Calu3 (cell line): ENCODE measurements around the gene FGF14. TPM values are rescaled to one million over a fixed set of nuclear protein-coding genes. Genes with fewer than 3 reads are reported as not detected.

Experiments used
- BruUV-seq: library from RNA; stranded (reverse); fragments of 400-500 nt; replicated peaks from 2 replicates; lab custom pipeline; 2021; lab: Mats Ljungman, UMichigan
- CTCF ChIA-PET: fragments of 300-600 bp; sonication (Branson Sonifier 250); formaldehyde crosslinking; loops from one replicate; lab custom pipeline; 2022; ENCODE audit warnings: antibody characterized with exemption; lab: Charles Lee
- DNase-seq: peaks from one replicate; pipeline ENCODE4 v3.0.0; 2022
- H3K27ac Mint-ChIP-seq: one replicate; pipeline ENCODE4 v1.8.0; 2022; ENCODE audit warnings: mixed read lengths; ENCODE audit not compliant: unreplicated experiment
- H3K27me3 Mint-ChIP-seq: one replicate; pipeline ENCODE4 v1.8.0; 2022; ENCODE audit warnings: mixed read lengths; ENCODE audit not compliant: unreplicated experiment
- H3K36me3 Mint-ChIP-seq: one replicate; pipeline ENCODE4 v1.8.0; 2022; ENCODE audit warnings: mild to moderate bottlenecking, moderate library complexity, mixed read lengths; ENCODE audit not compliant: insufficient read depth, unreplicated experiment
- H3K4me1 Mint-ChIP-seq: one replicate; pipeline ENCODE4 v1.8.0; 2022; ENCODE audit warnings: mild to moderate bottlenecking, low read depth, mixed read lengths; ENCODE audit not compliant: unreplicated experiment
- H3K4me3 Mint-ChIP-seq: one replicate; pipeline ENCODE4 v1.8.0; 2022; ENCODE audit warnings: mild to moderate bottlenecking, low read depth, moderate library complexity, mixed read lengths; ENCODE audit not compliant: unreplicated experiment
- H3K9me3 Mint-ChIP-seq: one replicate; pipeline ENCODE4 v1.8.0; 2022; ENCODE audit warnings: low read depth, mixed read lengths; ENCODE audit not compliant: unreplicated experiment
- intact Hi-C: fragments of 100-400 bp; cut with micrococcal nuclease; formaldehyde crosslinking; loops from one replicate; pipeline ENCODE4 v1.10.0; 2022; ENCODE audit not compliant: unreplicated experiment
- total RNA-seq: library from RNA; stranded (reverse); gene quantifications from 2 replicates; pipeline ENCODE4 v1.2.3, GENCODE V29; 2022
- TF ChIP-seq, protein P1 (sequence below): fragments of 200-600 bp; IDR thresholded peaks from one replicate; pipeline ENCODE4 v1.8.0; 2022; ENCODE audit warnings: antibody characterized with exemption; ENCODE audit not compliant: unreplicated experiment

Gene FGF14
- total RNA-seq, 1 experiment from 2014 or later: 0.21 TPM

- H3K4me3 Mint-ChIP-seq: no peak overlapping the region
- no peaks in the 10 kb centered on the region for H3K27me3 Mint-ChIP-seq
- intact Hi-C loops: no loop called here
- no peaks in the 10 kb centered on the region for H3K9me3 Mint-ChIP-seq
- TF ChIP-seq, protein P1, sequence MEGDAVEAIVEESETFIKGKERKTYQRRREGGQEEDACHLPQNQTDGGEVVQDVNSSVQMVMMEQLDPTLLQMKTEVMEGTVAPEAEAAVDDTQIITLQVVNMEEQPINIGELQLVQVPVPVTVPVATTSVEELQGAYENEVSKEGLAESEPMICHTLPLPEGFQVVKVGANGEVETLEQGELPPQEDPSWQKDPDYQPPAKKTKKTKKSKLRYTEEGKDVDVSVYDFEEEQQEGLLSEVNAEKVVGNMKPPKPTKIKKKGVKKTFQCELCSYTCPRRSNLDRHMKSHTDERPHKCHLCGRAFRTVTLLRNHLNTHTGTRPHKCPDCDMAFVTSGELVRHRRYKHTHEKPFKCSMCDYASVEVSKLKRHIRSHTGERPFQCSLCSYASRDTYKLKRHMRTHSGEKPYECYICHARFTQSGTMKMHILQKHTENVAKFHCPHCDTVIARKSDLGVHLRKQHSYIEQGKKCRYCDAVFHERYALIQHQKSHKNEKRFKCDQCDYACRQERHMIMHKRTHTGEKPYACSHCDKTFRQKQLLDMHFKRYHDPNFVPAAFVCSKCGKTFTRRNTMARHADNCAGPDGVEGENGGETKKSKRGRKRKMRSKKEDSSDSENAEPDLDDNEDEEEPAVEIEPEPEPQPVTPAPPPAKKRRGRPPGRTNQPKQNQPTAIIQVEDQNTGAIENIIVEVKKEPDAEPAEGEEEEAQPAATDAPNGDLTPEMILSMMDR: no peak
- CTCF ChIA-PET: no interaction called here
- no peaks in the 10 kb centered on the region for H3K36me3 Mint-ChIP-seq
- no peak for DNase-seq
- no peaks in the 10 kb centered on the region for H3K4me1 Mint-ChIP-seq
- no TSS peak for BruUV-seq
- no peak overlapping the region for H3K27ac Mint-ChIP-seq
Observed at GRCh38 chr13:101996954-101997353, 404.9 kb downstream of the FGF14 start.

- no TSS peak for BruUV-seq
- H3K4me3 Mint-ChIP-seq: no peak overlapping the region
- H3K36me3 Mint-ChIP-seq: no peaks in the 10 kb centered on the region
- H3K27me3 Mint-ChIP-seq: no peaks in the 10 kb centered on the region
- CTCF ChIA-PET: no interaction called here
- no peak for DNase-seq
- no peaks in the 10 kb centered on the region for H3K9me3 Mint-ChIP-seq
- H3K4me1 Mint-ChIP-seq: no peaks in the 10 kb centered on the region
- no peak overlapping the region for H3K27ac Mint-ChIP-seq
- TF ChIP-seq, protein P1: no peak
- intact Hi-C loops: no loop called here
Observed at GRCh38 chr13:101989798-101990350, 412.0 kb downstream of the FGF14 start.

DNA sequence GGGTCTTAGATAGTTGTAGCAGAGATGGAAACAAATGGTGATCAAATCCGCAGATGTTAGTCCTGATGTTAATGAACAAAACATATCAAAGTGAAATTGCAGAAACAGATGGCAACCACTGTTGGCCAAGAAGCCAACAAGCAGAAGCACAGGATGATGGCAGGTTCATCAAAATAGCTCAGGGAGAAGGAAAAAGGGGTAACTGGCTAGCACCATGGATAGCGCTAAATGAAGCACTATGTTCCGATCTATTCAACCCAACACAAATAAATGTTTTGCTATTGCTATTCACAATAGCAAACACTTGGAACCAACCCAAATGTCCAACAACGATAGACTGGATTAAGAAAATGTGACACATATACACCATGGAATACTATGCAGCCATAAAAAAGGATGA, 413.7 kb downstream of the FGF14 start:
- Mint-ChIP-seq H3K27me3 (no peaks in the 10 kb centered on the region), H3K27ac (no peak overlapping the region), H3K4me1 (no peaks in the 10 kb centered on the region), H3K9me3 (no peaks in the 10 kb centered on the region), H3K4me3 (no peak overlapping the region), H3K36me3 (no peaks in the 10 kb centered on the region)
- intact Hi-C loops: no loop called here
- no peak for DNase-seq
- CTCF ChIA-PET: no interaction called here
- no TSS peak for BruUV-seq
- TF ChIP-seq, protein P1: no peak

DNA sequence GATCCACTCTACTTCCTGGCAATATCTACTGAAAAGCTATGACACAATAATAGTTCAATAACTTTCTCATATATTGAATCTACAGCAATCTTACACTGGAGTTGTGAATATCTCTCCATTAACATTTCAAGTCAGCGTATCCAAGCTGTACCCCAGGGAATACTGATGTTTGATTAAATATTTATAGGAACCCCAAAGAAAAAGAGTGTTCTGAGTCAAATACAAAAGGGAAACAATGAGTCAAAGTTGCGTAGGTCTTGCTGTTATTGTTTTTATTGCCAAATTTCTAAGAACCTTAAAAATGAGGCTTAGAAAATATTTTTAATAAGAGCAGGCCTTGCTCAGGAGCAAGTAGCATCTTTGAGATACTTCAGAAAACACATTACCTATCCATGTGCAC, 415.5 kb downstream of the FGF14 start:
- H3K27me3 Mint-ChIP-seq: no peaks in the 10 kb centered on the region
- H3K9me3 Mint-ChIP-seq: no peaks in the 10 kb centered on the region
- CTCF ChIA-PET: no interaction called here
- TF ChIP-seq, protein P1: no peak
- H3K4me3 Mint-ChIP-seq: no peak overlapping the region
- no peak overlapping the region for H3K27ac Mint-ChIP-seq
- intact Hi-C loops: no loop called here
- no peaks in the 10 kb centered on the region for H3K4me1 Mint-ChIP-seq
- DNase-seq: no peak
- no peaks in the 10 kb centered on the region for H3K36me3 Mint-ChIP-seq
- BruUV-seq: no TSS peak
